ENCODE measurements around the gene DNAJA3. TPM values are rescaled to one million over a fixed set of nuclear protein-coding genes. Genes with fewer than 3 reads are reported as not detected.

DNAJA3 gene
- total RNA-seq, 1 donor from 2014 or later = 40.6 TPM

GRCh38 chr16:4477966-4478365 is 52.3 kb downstream of the DNAJA3 start:
- H3K4me3 ChIP-seq (ENCODE audit: low read depth, low read length) = peak overlapping the region; percentile 99
- TF ChIP-seq, protein P1, sequence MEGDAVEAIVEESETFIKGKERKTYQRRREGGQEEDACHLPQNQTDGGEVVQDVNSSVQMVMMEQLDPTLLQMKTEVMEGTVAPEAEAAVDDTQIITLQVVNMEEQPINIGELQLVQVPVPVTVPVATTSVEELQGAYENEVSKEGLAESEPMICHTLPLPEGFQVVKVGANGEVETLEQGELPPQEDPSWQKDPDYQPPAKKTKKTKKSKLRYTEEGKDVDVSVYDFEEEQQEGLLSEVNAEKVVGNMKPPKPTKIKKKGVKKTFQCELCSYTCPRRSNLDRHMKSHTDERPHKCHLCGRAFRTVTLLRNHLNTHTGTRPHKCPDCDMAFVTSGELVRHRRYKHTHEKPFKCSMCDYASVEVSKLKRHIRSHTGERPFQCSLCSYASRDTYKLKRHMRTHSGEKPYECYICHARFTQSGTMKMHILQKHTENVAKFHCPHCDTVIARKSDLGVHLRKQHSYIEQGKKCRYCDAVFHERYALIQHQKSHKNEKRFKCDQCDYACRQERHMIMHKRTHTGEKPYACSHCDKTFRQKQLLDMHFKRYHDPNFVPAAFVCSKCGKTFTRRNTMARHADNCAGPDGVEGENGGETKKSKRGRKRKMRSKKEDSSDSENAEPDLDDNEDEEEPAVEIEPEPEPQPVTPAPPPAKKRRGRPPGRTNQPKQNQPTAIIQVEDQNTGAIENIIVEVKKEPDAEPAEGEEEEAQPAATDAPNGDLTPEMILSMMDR (conservative IDR thresholded peaks at IDR 0.05; ENCODE audit: low read depth, low read length) = peak; percentile 39
- peak; percentile 68 for DNase-seq (ENCODE audit: low read depth)

DNA sequence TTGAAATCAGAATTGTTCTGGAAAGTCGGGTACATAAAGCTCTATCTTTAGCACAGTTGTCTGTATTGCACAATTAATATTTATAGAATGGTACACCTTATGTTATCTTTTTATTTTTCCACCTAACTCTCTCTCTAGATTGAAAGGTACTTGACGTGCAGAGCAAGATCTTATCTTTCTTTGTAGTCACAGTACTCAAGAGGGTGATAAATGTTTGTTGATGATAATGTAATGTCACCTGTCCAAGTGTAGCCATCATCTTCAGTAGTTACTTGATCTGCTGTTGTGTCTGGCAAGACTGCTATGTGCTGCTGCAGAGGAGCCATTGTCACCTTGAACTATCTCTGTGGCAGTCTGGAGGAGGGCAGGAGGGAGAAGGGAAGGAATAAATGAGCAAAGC is 55.9 kb downstream of the DNAJA3 start:
- no peak for DNase-seq (ENCODE audit: low read depth)
- TF ChIP-seq, protein P1 (conservative IDR thresholded peaks at IDR 0.05; ENCODE audit: low read depth, low read length) = no peak
- H3K4me3 ChIP-seq (ENCODE audit: low read depth, low read length) = no peak overlapping the region

DNA sequence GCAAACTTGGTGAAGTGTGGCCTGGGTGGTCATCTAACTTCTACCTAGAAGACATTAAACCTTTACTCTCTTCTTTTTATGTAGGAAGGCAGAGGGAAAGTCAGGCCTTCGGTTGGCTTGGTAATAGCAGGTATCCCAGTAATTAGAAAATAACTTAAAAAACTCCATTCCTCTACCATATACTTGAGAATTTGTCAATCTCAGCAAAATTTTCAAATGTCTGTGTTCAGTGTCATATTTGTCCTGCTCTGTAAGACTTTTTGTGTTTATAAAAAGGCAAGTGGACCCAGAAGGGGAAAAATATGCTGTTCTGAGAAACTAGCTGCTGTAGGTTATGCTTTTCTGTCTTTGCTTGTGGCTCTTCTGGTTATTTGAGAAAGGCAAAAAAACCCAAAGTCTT is 56.3 kb downstream of the DNAJA3 start:
- DNase-seq (ENCODE audit: low read depth) = no peak
- TF ChIP-seq, protein P1 (conservative IDR thresholded peaks at IDR 0.05; ENCODE audit: low read depth, low read length) = no peak

DNA sequence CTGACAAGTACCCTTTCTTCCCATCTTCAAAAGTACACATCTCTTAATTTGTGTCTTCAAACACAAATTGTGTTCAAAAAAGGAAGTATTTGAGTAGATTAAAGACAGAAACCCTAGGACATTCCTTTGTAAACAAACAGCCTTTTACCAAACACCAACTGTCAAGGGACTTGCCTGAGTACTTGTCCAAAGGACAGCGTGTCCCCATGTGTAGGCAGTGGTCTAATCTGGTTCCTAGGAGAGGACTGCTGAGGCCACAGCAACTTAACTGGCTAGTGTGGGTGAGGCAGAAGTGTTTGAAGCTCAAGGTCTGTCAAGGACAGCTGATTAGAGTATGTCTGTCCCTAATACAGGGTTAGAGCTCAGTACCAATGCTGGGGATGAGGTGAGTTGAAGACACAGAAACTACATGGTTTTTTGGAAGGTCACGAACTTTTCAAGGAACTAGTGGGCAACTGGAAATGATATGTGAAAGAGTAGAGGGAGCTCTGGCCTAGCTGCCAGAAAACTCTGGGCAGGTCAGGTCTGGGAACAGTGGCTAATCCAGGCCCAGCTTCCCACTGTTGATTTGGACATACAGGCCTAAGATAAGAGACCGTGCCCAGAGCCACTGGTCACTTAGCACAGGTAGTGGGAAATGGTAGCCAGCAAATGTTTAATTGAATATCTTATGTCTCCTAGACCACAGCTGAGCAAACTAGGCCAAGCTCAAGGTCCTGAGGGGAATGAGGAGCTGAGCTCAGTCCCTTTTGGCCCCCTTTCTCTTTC is 60.6 kb downstream of the DNAJA3 start:
- no peak overlapping the region for H3K4me3 ChIP-seq (ENCODE audit: low read depth, low read length)
- no peak for DNase-seq (ENCODE audit: low read depth)
- TF ChIP-seq, protein P1 (conservative IDR thresholded peaks at IDR 0.05; ENCODE audit: low read depth, low read length) = no peak

More for the DNA sequence above, 56.3 kb downstream of the DNAJA3 start:
- no peak overlapping the region for H3K4me3 ChIP-seq (ENCODE audit: low read depth, low read length)

GRCh38 chr16:4487955-4488498 is 62.4 kb downstream of the DNAJA3 start:
- peak; percentile 95 for DNase-seq (ENCODE audit: low read depth)
- TF ChIP-seq, protein P1 (conservative IDR thresholded peaks at IDR 0.05; ENCODE audit: low read depth, low read length) = no peak
- H3K4me3 ChIP-seq (ENCODE audit: low read depth, low read length) = no peak overlapping the region

- DNase-seq (ENCODE audit: low read depth) = no peak
- no peak overlapping the region for H3K4me3 ChIP-seq (ENCODE audit: low read depth, low read length)
- TF ChIP-seq, protein P1 (conservative IDR thresholded peaks at IDR 0.05; ENCODE audit: low read depth, low read length) = no peak
These were observed 62.9 kb downstream of the DNAJA3 start for GRCh38 chr16:4488499-4488967.

Measured in epithelial cell of proximal tubule (primary cell).